HG03097 (cell line): ENCODE data around the gene MED12L.

Source experiments
- ATAC-seq: cut with Tn5 transposase; IDR thresholded peaks from one replicate; pipeline ENCODE4 v1.9.1; 2021; ENCODE audit not compliant: unreplicated experiment, low FRiP score

MED12L gene

DNA sequence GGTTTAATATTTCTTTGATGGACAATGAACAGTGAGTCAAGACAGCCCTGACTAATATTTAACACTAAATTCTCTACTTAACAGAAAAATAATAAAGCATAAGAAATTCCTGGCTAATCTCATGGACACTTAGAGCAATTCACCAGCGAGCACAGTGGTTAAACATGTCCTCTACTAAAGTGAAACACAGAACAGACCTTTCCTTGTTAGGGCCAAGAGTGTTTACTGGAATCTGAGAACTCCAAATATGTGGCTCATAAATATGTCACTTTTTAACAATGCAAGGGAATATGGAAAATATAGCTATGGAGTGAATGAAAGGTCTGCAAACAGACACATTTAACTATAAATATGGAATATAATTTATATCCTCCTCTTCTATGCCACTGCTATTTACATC, 394.0 kb downstream of the MED12L start:
- ATAC-seq = no peak

- ATAC-seq = no peak
Measured at GRCh38 chr3:151480492-151480891, 395.0 kb downstream of the MED12L start.

DNA sequence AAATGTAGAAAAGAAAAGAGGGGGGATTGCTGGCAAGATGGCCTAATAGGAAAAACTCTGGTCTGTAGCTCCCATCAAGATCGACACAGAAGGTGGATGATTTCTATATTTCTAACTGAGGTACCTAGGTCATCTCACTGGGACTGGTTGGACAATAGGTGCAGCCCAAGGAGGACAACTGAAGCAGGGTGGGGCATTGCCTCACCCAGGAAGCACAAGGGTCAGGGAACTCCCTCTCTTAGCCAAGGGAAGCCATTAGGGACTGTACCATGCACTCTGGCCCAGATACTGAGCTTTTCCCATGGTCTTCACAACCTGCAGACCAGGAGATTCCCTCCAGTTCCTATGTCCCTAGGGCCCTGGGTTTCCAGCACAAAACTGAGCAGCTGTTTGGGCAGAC, 398.0 kb downstream of the MED12L start:
- ATAC-seq = no peak

- ATAC-seq = no peak
Measured at GRCh38 chr3:151483961-151484520, 398.6 kb downstream of the MED12L start.
